GM10266 (cell line): ENCODE data around the gene GNG7.

Experiments
- DNase-seq: peaks from one replicate; pipeline ENCODE4 v3.0.0; 2012; ENCODE audit errors: extremely low spot score
- TF ChIP-seq, protein P1 (sequence below): IDR thresholded peaks from 2 replicates; pipeline ENCODE4 v1.5.1; 2012; ENCODE audit warnings: mild to moderate bottlenecking, low read depth; ENCODE audit not compliant: control insufficient read depth, insufficient read depth; ENCODE audit errors: missing control alignments

Gene GNG7

DNA sequence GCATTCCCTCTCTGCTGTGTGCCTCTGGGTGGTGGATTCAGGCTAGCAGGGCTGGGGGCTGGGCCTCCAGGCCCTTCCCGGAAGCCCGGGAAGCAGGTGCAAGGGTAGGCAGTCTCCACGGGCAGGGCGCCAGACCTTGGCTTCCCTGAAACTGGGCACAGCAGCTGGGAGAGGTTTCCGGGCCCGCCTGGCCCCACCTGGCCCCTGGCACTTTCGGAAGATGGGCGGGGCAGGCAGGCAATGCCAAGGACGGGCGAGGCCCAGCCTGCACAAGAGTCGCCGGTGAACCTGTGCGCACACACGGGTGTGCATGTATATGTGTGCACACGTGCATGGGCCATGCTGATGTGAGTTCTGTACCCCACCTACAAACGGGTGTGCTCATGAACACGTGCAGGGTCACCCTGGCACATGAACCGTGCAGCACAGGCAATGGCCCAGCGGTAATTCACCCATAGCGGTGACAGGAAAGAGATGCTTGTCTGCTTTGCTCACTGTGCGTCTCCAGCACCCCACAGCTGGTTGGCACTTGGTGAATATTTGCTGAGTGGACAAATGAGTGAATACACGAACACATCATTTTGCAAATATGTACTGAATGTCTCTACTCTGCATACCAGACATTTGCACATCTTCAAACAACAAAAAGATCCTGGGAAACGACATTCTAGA lies 211.2 kb downstream of the GNG7 start:
- DNase-seq = no peak

DNA sequence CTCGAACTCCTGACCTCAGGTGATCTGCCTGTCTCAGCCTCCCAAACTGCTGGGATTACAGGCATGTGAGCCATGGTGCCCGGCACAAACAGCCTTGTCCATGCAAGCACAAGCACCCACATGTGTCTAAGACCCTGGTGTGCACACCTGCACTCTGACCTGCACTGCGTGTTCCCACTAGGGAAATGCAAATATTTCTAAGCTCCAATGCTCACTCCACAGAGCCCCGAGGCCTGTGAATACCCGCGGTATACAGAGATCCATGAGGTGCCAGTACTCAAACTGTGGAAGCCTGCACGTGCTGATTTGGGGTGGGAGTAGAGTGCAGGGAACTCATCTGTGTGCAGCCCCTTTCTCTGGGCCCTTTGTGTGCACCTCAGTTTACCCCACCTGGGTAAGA lies 211.8 kb downstream of the GNG7 start:
- TF ChIP-seq, protein P1, sequence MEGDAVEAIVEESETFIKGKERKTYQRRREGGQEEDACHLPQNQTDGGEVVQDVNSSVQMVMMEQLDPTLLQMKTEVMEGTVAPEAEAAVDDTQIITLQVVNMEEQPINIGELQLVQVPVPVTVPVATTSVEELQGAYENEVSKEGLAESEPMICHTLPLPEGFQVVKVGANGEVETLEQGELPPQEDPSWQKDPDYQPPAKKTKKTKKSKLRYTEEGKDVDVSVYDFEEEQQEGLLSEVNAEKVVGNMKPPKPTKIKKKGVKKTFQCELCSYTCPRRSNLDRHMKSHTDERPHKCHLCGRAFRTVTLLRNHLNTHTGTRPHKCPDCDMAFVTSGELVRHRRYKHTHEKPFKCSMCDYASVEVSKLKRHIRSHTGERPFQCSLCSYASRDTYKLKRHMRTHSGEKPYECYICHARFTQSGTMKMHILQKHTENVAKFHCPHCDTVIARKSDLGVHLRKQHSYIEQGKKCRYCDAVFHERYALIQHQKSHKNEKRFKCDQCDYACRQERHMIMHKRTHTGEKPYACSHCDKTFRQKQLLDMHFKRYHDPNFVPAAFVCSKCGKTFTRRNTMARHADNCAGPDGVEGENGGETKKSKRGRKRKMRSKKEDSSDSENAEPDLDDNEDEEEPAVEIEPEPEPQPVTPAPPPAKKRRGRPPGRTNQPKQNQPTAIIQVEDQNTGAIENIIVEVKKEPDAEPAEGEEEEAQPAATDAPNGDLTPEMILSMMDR = no peak
- no peak for DNase-seq

More for the DNA sequence above, 211.2 kb downstream of the GNG7 start:
- TF ChIP-seq, protein P1 = no peak

DNA sequence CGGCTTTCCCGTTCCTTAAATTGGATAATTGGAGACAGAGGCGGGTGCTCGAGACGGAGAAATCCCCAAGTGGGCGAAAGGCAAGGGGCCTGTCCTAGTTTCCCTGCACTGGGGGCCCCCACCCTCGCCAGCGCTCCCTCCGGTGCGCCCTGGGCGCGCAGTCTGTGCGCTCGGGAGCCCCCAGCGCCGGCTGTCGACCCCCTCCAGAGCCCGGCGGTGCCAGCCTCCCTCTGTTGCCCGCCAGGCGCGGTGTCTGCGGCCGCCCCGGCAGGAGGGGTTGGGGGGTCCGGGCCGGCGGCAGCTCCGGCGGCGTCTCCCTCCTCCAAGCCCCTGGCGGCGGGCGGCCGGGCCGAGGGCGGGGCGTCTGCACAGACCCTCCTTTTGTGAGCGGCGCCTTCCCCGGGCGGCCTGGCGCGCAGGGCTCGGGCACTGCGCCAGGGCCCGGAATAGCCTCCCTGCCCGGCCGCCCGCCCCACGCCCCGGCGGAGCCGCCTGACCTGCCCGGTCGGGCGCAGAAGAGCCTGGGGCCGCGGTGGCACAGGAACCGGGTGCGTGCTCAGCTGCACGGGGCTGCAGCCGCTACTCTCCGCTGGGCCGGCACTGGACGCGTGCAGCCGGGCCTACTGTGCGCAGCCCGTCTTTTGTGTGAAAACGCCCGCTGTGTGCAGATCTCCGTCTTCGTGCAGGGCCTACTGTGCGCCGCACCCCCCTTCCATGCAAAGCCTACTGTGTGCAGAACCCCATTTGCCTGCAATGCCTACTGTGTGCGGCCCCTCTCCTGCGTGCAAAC lies 213.4 kb downstream of the GNG7 start:
- peak; percentile 59 for DNase-seq
- TF ChIP-seq, protein P1 = no peak

DNA sequence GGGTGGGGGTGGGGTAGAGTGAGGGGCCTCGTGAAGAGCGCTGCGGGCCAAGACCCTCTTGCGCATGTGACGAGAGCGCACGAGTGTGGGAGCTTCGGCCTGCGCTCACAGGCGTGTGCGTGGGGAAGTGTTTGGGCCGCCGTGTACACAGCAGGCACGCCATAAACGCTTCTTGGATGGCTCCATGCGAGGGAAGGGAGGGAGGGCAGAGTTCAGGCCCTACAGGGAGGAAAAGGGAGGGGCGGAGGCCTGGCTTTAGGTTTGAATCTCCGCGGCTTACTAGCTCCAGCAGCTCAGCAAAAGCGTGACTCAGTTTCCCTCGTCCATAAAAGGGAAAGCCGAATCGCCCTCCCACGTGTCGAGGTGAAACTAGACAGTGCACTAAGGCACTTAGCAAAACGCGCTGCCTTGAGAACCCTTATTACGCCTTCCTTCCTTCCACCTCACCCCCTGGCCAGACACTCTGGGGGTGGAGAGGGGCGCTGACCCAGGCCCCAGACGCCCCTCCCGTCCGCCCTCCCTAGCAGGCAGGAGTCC lies 214.0 kb downstream of the GNG7 start:
- TF ChIP-seq, protein P1 = no peak
- DNase-seq = no peak

DNA sequence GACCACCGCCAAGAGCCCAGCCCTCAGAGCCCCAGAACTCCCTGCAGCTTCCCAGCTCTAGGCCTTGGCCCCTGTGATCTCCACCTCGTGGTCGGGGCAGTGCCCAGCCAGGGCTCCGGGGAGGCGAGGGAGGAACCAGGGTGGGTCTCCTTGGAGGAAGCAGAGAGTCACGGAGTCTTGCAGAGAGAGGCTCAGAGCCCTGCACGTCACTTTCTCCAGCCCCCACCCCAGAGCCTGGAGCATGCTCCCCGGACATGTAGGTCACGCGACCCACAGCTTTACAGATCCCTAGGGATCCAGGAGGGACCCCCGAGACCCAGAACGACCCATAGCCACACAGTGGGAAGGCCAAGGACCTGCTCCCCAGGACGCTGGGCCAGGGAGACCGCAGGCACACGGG lies 214.7 kb downstream of the GNG7 start:
- TF ChIP-seq, protein P1 = no peak
- DNase-seq = no peak

DNA sequence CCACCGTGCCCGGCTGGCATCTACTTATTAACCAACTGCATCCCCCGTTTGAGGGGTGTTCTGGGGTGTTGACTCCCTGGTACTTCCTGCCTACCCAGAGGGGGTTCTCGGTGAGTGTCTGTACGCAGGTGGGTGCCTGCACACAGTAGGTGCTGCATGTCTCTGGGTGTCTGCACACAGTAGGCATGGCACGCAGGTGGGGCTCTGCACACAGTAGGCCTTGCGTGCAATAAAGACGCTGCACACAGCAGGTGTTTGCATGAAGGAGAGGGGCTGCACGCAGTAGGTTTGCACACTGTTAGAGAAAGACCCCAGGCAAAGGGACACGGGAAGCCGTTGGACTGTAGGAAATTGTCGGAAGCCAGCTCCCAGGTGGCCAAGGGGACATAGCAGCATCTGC lies 215.4 kb downstream of the GNG7 start:
- TF ChIP-seq, protein P1 = no peak
- peak; percentile 16 for DNase-seq

DNA sequence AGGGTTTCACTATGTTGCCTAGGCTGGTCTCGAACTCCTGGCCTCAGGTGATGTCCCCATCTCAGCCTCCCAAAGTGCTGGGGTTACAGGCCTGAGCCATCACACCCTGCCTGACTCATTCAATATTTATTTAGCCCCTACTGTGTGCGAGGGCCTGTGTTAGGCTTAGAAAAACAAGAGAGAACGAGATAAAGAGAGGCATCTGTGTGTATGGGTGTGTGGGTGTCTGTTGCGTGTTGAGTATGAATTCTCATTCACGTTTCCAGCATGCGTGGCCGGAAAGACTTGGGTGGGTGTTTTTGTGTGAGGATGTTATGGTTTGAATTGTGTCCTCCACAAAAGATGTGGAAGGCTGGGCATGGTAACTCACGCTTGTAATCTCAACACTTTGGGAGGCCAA lies 217.1 kb downstream of the GNG7 start:
- TF ChIP-seq, protein P1 = no peak

More for the DNA sequence above, 217.1 kb downstream of the GNG7 start:
- peak; percentile 7 for DNase-seq
